ENCODE results near the gene MT1G.
"Not testable (repeated sequence)": the region's sequence is repeated elsewhere in the genome, so short reads cannot be mapped to it uniquely, and the experiment has no call there.

DNA sequence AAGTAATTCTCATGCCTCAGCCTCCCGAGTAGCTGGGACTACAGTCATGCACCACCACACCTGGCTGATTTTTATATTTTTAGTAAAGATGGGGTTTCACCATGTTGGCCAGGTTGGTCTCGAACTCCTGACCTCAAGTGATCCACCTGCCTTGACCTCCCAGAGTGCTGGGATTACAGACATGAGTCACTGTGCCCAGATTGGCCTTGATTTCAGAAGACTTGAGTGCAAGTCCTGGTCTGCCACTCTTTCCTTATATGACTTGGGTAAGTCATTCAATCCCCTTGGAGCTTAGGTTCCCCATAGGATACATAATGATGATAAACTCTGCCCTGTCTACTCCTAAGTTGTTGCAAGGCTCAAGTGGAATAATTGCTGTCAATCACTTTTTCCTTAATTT is 49.7 kb upstream of the MT1G start:
- TF ChIP-seq POLR2A, POLR2AphosphoS5 (IDR thresholded peaks at IDR 0.05): not testable (repeated sequence)
- TF ChIP-seq, protein P1, sequence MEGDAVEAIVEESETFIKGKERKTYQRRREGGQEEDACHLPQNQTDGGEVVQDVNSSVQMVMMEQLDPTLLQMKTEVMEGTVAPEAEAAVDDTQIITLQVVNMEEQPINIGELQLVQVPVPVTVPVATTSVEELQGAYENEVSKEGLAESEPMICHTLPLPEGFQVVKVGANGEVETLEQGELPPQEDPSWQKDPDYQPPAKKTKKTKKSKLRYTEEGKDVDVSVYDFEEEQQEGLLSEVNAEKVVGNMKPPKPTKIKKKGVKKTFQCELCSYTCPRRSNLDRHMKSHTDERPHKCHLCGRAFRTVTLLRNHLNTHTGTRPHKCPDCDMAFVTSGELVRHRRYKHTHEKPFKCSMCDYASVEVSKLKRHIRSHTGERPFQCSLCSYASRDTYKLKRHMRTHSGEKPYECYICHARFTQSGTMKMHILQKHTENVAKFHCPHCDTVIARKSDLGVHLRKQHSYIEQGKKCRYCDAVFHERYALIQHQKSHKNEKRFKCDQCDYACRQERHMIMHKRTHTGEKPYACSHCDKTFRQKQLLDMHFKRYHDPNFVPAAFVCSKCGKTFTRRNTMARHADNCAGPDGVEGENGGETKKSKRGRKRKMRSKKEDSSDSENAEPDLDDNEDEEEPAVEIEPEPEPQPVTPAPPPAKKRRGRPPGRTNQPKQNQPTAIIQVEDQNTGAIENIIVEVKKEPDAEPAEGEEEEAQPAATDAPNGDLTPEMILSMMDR (IDR thresholded peaks at IDR 0.05): not testable (repeated sequence)
